Fibroblast of lung (primary cell): ENCODE results near the gene CIZ1. TPM values are rescaled to one million over a fixed set of nuclear protein-coding genes. Genes with fewer than 3 reads are reported as not detected.

ENCODE experiments used
- DNase-seq, 2 donors: peaks; one replicate each; pipeline versions ENCODE4 v3.0.0 to v3.0.0-alpha.2; 2010; ENCODE audit warnings: low read depth in 2 of 2
- H2AFZ ChIP-seq: 2 replicates; pipeline ENCODE4 v1.5.1; 2012; ENCODE audit warnings: low read length, control low read depth, inconsistent platforms
- H3K27ac ChIP-seq: 2 replicates; pipeline ENCODE4 v1.5.1; 2011; ENCODE audit warnings: low read length, control low read depth; ENCODE audit not compliant: insufficient read depth
- H3K27me3 ChIP-seq: 2 replicates; pipeline ENCODE4 v1.5.1; 2011; ENCODE audit warnings: mild to moderate bottlenecking, low read length; ENCODE audit not compliant: control insufficient read depth, insufficient read depth
- H3K36me3 ChIP-seq: 2 replicates; pipeline ENCODE4 v1.5.1; 2011; ENCODE audit warnings: low read length; ENCODE audit not compliant: control insufficient read depth, insufficient read depth
- H3K4me1 ChIP-seq: 2 replicates; pipeline ENCODE4 v1.5.1; 2011; ENCODE audit warnings: low read length; ENCODE audit not compliant: control insufficient read depth, insufficient read depth; ENCODE audit errors: extremely low read depth
- H3K4me2 ChIP-seq: 2 replicates; pipeline ENCODE4 v1.5.1; 2011; ENCODE audit warnings: low read length, control low read depth; ENCODE audit not compliant: insufficient read depth; ENCODE audit errors: extremely low read depth
- H3K4me3 ChIP-seq, 4 experiments: fragments of 200-600 bp in 1 of 4; sonication (generic) in 1 of 4; replicated peaks in 1 of 4; 2 replicates each; pipeline ENCODE4 v1.5.1; 2011 to 2016; ENCODE audit warnings: low read length in 4 of 4, low read depth in 3 of 4, mild to moderate bottlenecking in 3 of 4, control low read depth in 2 of 4, inconsistent platforms in 1 of 4, mixed read lengths in 1 of 4; ENCODE audit not compliant: insufficient read depth in 1 of 4; ENCODE audit errors: control extremely low read depth in 1 of 4
- H3K79me2 ChIP-seq: 2 replicates; pipeline ENCODE4 v1.5.1; 2012; ENCODE audit warnings: mild to moderate bottlenecking, low read length, inconsistent platforms; ENCODE audit not compliant: control insufficient read depth, insufficient read depth
- H3K9ac ChIP-seq: 2 replicates; pipeline ENCODE4 v1.5.1; 2011; ENCODE audit warnings: mild to moderate bottlenecking, low read length, control low read depth; ENCODE audit not compliant: insufficient read depth
- H3K9me3 ChIP-seq: 2 replicates; pipeline ENCODE4 v1.5.1; 2012; ENCODE audit warnings: low read depth, low read length; ENCODE audit not compliant: control insufficient read depth, insufficient read depth
- H4K20me1 ChIP-seq: 2 replicates; pipeline ENCODE4 v1.5.1; 2011; ENCODE audit warnings: low read length; ENCODE audit not compliant: control insufficient read depth, insufficient read depth; ENCODE audit errors: extremely low read depth
- EZH2 ChIP-seq: IDR thresholded peaks from 2 replicates; pipeline ENCODE4 v1.5.1; 2012; ENCODE audit warnings: low read length, control low read depth, mild to moderate bottlenecking; ENCODE audit errors: missing control alignments
- polyA plus RNA-seq, 2 donors: library from polyadenylated mRNA; depleted of rRNA in 1 of 2; stranded (reverse) in 1 of 2; unstranded in 1 of 2; fragments of >200 nt; gene quantifications; 2 replicates each; pipeline ENCODE4 v1.2.1, GENCODE V29; 2011 to 2012; ENCODE audit warnings: missing spikeins in 1 of 2
- total RNA-seq: library from RNA; depleted of rRNA; stranded (reverse); fragments of >200 nt; gene quantifications from 2 replicates; pipeline ENCODE4 v1.2.1, GENCODE V29; 2014
- TF ChIP-seq, protein P1 (sequence below), 2 donors: IDR thresholded peaks in 1 of 2; conservative IDR thresholded peaks in 1 of 2; 1 replicate in 1 of 2; 2 replicates in 1 of 2; pipeline ENCODE4 v1.5.1; 2011 to 2012; ENCODE audit warnings: low read length in 2 of 2, control low read depth in 1 of 2, inconsistent platforms in 1 of 2, low read depth in 1 of 2, mild to moderate bottlenecking in 1 of 2

CIZ1 gene
- total and polyA plus RNA-seq, 2 donors (not counting 1 experiment from before 2014, with no cell fraction given) = 26.1 to 27.2 TPM

DNA sequence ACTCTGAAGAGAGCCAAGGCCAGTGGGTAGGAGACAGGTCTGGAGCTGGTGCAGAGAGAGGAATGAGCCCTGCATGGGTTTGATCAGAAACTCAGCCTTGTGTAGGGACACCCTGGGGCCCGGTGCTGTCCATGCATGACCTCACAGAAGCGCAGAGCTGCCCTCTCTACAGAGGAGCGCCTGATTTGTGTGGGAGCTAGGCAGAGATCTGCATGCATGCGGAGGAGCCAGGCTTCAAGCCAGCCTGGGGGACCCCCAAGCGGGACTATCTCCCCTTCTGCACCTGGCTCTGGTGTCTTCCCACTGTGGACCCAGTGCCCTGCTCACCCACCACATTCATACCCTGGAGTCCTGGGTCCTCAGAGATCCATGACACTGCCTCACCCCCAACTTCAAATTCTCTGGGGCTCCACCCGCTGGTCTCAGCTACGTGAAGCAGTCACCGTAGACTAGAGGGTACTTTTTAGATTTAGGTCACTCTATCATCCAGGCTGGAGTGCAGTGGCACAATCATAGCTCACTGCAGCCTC, 44.7 kb downstream of the CIZ1 start:
- DNase-seq = no peak
- no peak overlapping the region for H3K4me3 ChIP-seq
- TF ChIP-seq, protein P1, sequence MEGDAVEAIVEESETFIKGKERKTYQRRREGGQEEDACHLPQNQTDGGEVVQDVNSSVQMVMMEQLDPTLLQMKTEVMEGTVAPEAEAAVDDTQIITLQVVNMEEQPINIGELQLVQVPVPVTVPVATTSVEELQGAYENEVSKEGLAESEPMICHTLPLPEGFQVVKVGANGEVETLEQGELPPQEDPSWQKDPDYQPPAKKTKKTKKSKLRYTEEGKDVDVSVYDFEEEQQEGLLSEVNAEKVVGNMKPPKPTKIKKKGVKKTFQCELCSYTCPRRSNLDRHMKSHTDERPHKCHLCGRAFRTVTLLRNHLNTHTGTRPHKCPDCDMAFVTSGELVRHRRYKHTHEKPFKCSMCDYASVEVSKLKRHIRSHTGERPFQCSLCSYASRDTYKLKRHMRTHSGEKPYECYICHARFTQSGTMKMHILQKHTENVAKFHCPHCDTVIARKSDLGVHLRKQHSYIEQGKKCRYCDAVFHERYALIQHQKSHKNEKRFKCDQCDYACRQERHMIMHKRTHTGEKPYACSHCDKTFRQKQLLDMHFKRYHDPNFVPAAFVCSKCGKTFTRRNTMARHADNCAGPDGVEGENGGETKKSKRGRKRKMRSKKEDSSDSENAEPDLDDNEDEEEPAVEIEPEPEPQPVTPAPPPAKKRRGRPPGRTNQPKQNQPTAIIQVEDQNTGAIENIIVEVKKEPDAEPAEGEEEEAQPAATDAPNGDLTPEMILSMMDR (conservative IDR thresholded peaks at IDR 0.05 in 1 of 2, IDR thresholded peaks at IDR 0.05 in 1 of 2; ENCODE audit: low read depth in 1 of 2, low read length in 2 of 2) = no peak
- TF ChIP-seq EZH2 = no peak
- no peak overlapping the region for H3K4me2 ChIP-seq
- H3K36me3 ChIP-seq = no peaks in the 10 kb centered on the region
- no peak overlapping the region for H2AFZ ChIP-seq
- H3K27me3 ChIP-seq = peaks cover 7% of the 10 kb centered on the region
- no peaks in the 10 kb centered on the region for H3K79me2 ChIP-seq
- no peak overlapping the region for H3K9ac ChIP-seq
- no peak overlapping the region for H3K27ac ChIP-seq
- H3K4me1 ChIP-seq = no peaks in the 10 kb centered on the region
- H3K9me3 ChIP-seq = no peaks in the 10 kb centered on the region
- H4K20me1 ChIP-seq = no peaks in the 10 kb centered on the region

DNA sequence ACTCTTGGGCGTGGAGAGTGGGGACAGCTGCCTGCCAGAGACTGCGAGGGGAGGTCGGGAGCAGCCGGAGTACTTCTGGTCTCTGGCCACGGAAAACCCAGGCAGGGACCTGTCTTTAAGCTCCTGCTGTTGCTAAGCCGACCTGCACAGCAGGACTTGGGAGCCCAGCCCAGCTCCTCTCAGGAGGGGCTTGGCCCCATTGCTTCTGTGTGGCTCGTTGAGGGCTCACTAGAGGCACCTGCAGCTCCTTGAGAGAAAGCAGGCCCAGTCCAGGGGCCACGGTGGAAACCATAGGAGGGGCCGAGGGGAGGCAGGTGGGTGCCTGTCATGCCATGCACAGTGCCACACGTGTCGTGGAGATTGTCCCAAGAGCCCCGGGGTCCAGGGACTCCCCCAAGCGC, 45.4 kb downstream of the CIZ1 start:
- Histone ChIP-seq H2AFZ (no peak overlapping the region), H4K20me1 (no peaks in the 10 kb centered on the region), H3K27ac (no peak overlapping the region), H3K4me1 (no peaks in the 10 kb centered on the region), H3K9ac (no peak overlapping the region), H3K36me3 (no peaks in the 10 kb centered on the region), H3K27me3 (peaks cover 7% of the 10 kb centered on the region), H3K79me2 (no peaks in the 10 kb centered on the region), H3K4me3 (no peak overlapping the region), H3K9me3 (no peaks in the 10 kb centered on the region), H3K4me2 (no peak overlapping the region)
- no peak for DNase-seq
- TF ChIP-seq, protein P1 (conservative IDR thresholded peaks at IDR 0.05 in 1 of 2, IDR thresholded peaks at IDR 0.05 in 1 of 2; ENCODE audit: low read depth in 1 of 2, low read length in 2 of 2) = no peak
- TF ChIP-seq EZH2 = no peak

DNA sequence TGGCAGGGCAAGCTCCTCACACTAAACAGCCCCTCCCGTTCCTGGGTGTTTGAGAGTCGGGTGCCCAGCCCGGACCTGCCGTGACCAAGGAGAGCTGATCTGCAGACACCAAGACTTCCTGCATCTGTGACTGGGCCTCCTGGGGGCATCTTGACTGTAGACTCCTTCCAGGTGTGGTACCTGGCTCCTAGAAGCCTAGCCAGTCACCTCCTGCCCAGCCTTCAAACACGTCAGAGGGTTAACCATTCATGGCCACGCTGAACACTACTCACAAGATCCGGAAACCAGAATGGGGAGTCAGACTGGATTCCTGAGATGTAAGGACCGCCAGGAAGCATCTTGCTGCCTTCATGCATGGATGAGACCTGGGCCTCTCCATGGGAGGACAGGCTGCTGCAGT, 45.8 kb downstream of the CIZ1 start:
- no peak for DNase-seq

More for the DNA sequence above, 45.8 kb downstream of the CIZ1 start:
- Histone ChIP-seq H3K9me3 (no peaks in the 10 kb centered on the region), H3K27me3 (peaks cover 7% of the 10 kb centered on the region), H3K36me3 (no peaks in the 10 kb centered on the region), H3K4me2 (no peak overlapping the region), H3K4me3 (no peak overlapping the region), H3K4me1 (no peaks in the 10 kb centered on the region), H3K9ac (no peak overlapping the region), H3K79me2 (no peaks in the 10 kb centered on the region), H4K20me1 (no peaks in the 10 kb centered on the region), H3K27ac (no peak overlapping the region), H2AFZ (no peak overlapping the region)
- TF ChIP-seq, protein P1 (conservative IDR thresholded peaks at IDR 0.05 in 1 of 2, IDR thresholded peaks at IDR 0.05 in 1 of 2; ENCODE audit: low read depth in 1 of 2, low read length in 2 of 2) = no peak
- no peak for TF ChIP-seq EZH2
